IMR-90 (cell line): ENCODE results near the gene TADA2A. TPM values are rescaled to one million over a fixed set of nuclear protein-coding genes. Genes with fewer than 3 reads are reported as not detected.
A peak's percentile ranks its signal among the peaks of the same experiment; 100 is the strongest.

Source experiments
- ATAC-seq: fragments of 200-7000 bp; cut with Tn5 transposase; 2 replicates; pipeline ENCODE4 v1.9.1; 2020; ENCODE audit warnings: low read depth, mild to moderate bottlenecking, moderate library complexity
- BruUV-seq: library from RNA; stranded (reverse); fragments of 400-500 nt; replicated peaks from 2 replicates; lab custom pipeline; 2021; lab: Mats Ljungman, UMichigan
- CTCF ChIA-PET: fragments of 300-600 bp; formaldehyde crosslinking; extraction: SDS; loops from one replicate; lab custom pipeline; 2021; ENCODE audit warnings: antibody characterized with exemption; lab: Yijun Ruan, JAX
- POLR2A ChIA-PET: fragments of 300-600 bp; sonication (Branson Sonifier 250); formaldehyde crosslinking; loops from one replicate; lab custom pipeline; 2022; ENCODE audit warnings: antibody characterized with exemption; ENCODE audit not compliant: unreplicated experiment; lab: Charles Lee
- DNase-seq: peaks from one replicate; pipeline ENCODE4 v3.0.0; 2013
- H2AFZ ChIP-seq: replicated peaks from 2 replicates; pipeline ENCODE3; 2013; ENCODE audit warnings: low read length, mild to moderate bottlenecking; ENCODE audit not compliant: poor library complexity
- H2AK5ac ChIP-seq: 2 replicates; pipeline ENCODE4 v1.6.1; 2013; ENCODE audit warnings: low read depth, low read length, inconsistent platforms
- H2AK9ac ChIP-seq: replicated peaks from 2 replicates; pipeline ENCODE3; 2013; ENCODE audit warnings: mild to moderate bottlenecking, low read depth, low read length, moderate library complexity; ENCODE audit not compliant: poor library complexity
- H2BK120ac ChIP-seq: 2 replicates; pipeline ENCODE4 v1.6.1; 2013; ENCODE audit warnings: low read depth, low read length, inconsistent platforms
- H2BK15ac ChIP-seq: 3 replicates; pipeline ENCODE4 v1.6.1; 2013; ENCODE audit warnings: low read depth, low read length, inconsistent platforms
- H2BK20ac ChIP-seq: 2 replicates; pipeline ENCODE4 v1.6.1; 2013; ENCODE audit warnings: low read depth, mild to moderate bottlenecking, inconsistent platforms, low read length, moderate library complexity
- H2BK5ac ChIP-seq: 2 replicates; pipeline ENCODE4 v1.6.1; 2013; ENCODE audit warnings: mild to moderate bottlenecking, low read depth, low read length, inconsistent platforms; ENCODE audit not compliant: poor library complexity, severe bottlenecking
- H3K14ac ChIP-seq: replicated peaks from 2 replicates; pipeline ENCODE4 v1.6.1; 2013; ENCODE audit warnings: low read depth, low read length, inconsistent platforms
- H3K18ac ChIP-seq: 2 replicates; pipeline ENCODE4 v1.6.1; 2013; ENCODE audit warnings: low read depth, low read length, control low read depth
- H3K23ac ChIP-seq: 2 replicates; pipeline ENCODE4 v1.6.1; 2013; ENCODE audit warnings: low read depth, low read length, inconsistent platforms
- H3K27ac ChIP-seq: 2 replicates; pipeline ENCODE4 v1.5.1; 2013; ENCODE audit warnings: mild to moderate bottlenecking, control low read depth, low read length; ENCODE audit not compliant: insufficient read depth
- H3K27me3 ChIP-seq: 2 replicates; pipeline ENCODE4 v1.6.1; 2013; ENCODE audit warnings: low read length; ENCODE audit not compliant: control insufficient read depth, insufficient read depth
- H3K36me3 ChIP-seq: 2 replicates; pipeline ENCODE4 v1.6.1; 2013; ENCODE audit warnings: low read length, mixed read lengths; ENCODE audit not compliant: control insufficient read depth, insufficient read depth
- H3K4ac ChIP-seq: 2 replicates; pipeline ENCODE4 v1.6.1; 2013; ENCODE audit warnings: low read depth, low read length, inconsistent platforms
- H3K4me1 ChIP-seq: 2 replicates; pipeline ENCODE4 v1.6.1; 2013; ENCODE audit warnings: low read length, mixed read lengths; ENCODE audit not compliant: control insufficient read depth, insufficient read depth
- H3K4me2 ChIP-seq: 2 replicates; pipeline ENCODE4 v1.6.1; 2013; ENCODE audit warnings: low read depth, mild to moderate bottlenecking, control low read depth, low read length, moderate library complexity
- H3K4me3 ChIP-seq: 2 replicates; pipeline ENCODE4 v1.5.1; 2013; ENCODE audit warnings: low read depth, mild to moderate bottlenecking, control low read depth, low read length, moderate library complexity; ENCODE audit not compliant: insufficient read depth
- H3K56ac ChIP-seq: 2 replicates; pipeline ENCODE4 v1.6.1; 2013; ENCODE audit warnings: low read length, inconsistent platforms; ENCODE audit not compliant: insufficient read depth; ENCODE audit errors: extremely low read depth
- H3K79me1 ChIP-seq, 2 experiments: 2 replicates each; pipeline ENCODE4 v1.6.1; 2013; ENCODE audit warnings: low read length in 2 of 2, inconsistent platforms in 1 of 2, low read depth in 1 of 2
- H3K9ac ChIP-seq: 2 replicates; pipeline ENCODE4 v1.6.1; 2013; ENCODE audit warnings: low read depth, low read length, control low read depth
- H3K9me1 ChIP-seq: 2 replicates; pipeline ENCODE4 v1.6.1; 2013; ENCODE audit warnings: low read length, inconsistent platforms; ENCODE audit not compliant: insufficient read depth
- H3K9me3 ChIP-seq: 2 replicates; pipeline ENCODE4 v1.6.1; 2013; ENCODE audit warnings: low read length; ENCODE audit not compliant: control insufficient read depth, insufficient read depth
- H4K20me1 ChIP-seq: 2 replicates; pipeline ENCODE4 v1.6.1; 2013; ENCODE audit warnings: low read length, inconsistent platforms; ENCODE audit not compliant: insufficient read depth
- H4K5ac ChIP-seq: 2 replicates; pipeline ENCODE4 v1.6.1; 2013; ENCODE audit warnings: mild to moderate bottlenecking, low read depth, low read length, control low read depth
- H4K8ac ChIP-seq, 2 experiments: 2 replicates each; pipeline ENCODE4 v1.6.1; 2013; ENCODE audit warnings: low read depth in 2 of 2, low read length in 2 of 2, control low read depth in 1 of 2, inconsistent platforms in 1 of 2
- H4K91ac ChIP-seq: 2 replicates; pipeline ENCODE4 v1.6.1; 2013; ENCODE audit warnings: low read depth, low read length, inconsistent platforms; ENCODE audit not compliant: insufficient read depth
- BHLHE40 ChIP-seq: fragments of 150-350 bp; IDR thresholded peaks from 2 replicates; pipeline ENCODE4 v1.6.1; 2016; ENCODE audit warnings: mild to moderate bottlenecking, low read depth, low read length
- CTCF ChIP-seq: conservative IDR thresholded peaks from 2 replicates; pipeline ENCODE4 v1.5.1; 2012; ENCODE audit warnings: mild to moderate bottlenecking, low read depth, low read length, improper control_type of control experiment
- FOS ChIP-seq: fragments of 150-350 bp; IDR thresholded peaks from 2 replicates; pipeline ENCODE4 v1.6.1; 2016; ENCODE audit warnings: low read depth, low read length
- MAFK ChIP-seq: IDR thresholded peaks from 2 replicates; pipeline ENCODE4 v1.6.1; 2012; ENCODE audit warnings: low read depth, low read length, improper control_type of control experiment
- MXI1 ChIP-seq: IDR thresholded peaks from 2 replicates; pipeline ENCODE4 v1.6.1; 2012; ENCODE audit warnings: low read depth, mild to moderate bottlenecking, low read length, moderate library complexity, borderline replicate concordance
- NFE2L2 ChIP-seq: fragments of 150-350 bp; IDR thresholded peaks from 2 replicates; pipeline ENCODE4 v1.6.1; 2016; ENCODE audit warnings: low read depth, mild to moderate bottlenecking, low read length
- POLR2A ChIP-seq: IDR thresholded peaks from 2 replicates; pipeline ENCODE4 v1.6.1; 2012; ENCODE audit warnings: mild to moderate bottlenecking, low read depth, low read length
- RAD21 ChIP-seq: IDR thresholded peaks from 2 replicates; pipeline ENCODE4 v1.6.1; 2012; ENCODE audit warnings: low read length, improper control_type of control experiment
- RCOR1 ChIP-seq: IDR thresholded peaks from 2 replicates; pipeline ENCODE4 v1.6.1; 2012; ENCODE audit warnings: mild to moderate bottlenecking, low read length, improper control_type of control experiment; ENCODE audit not compliant: insufficient replicate concordance
- RFX5 ChIP-seq: IDR thresholded peaks from 2 replicates; pipeline ENCODE4 v1.8.0; 2012; ENCODE audit warnings: low read depth, mild to moderate bottlenecking, low read length, moderate library complexity
- SMC3 ChIP-seq: fragments of 150-350 bp; IDR thresholded peaks from 2 replicates; pipeline ENCODE4 v1.6.1; 2016; ENCODE audit warnings: low read depth, mild to moderate bottlenecking, antibody characterized with exemption, low read length, moderate library complexity
- WGBS, 2 experiments: methylation state at CpG; one replicate each; pipeline versions ENCODE4 v1.1.5 to v1.1.7; 2013; ENCODE audit warnings: missing lambda C conversion rate in 2 of 2; ENCODE audit not compliant: insufficient read length in 1 of 2; ENCODE audit errors: extremely low coverage in 2 of 2; 5-methylcytosine and 5-hydroxymethylcytosine counted together
- dilution Hi-C: fragments of 300-500 bp; cut with HindIII; formaldehyde crosslinking; loops from one replicate; pipeline ENCODE4 v1.14.3; 2018; ENCODE audit warnings: low sequenced_read_pairs; ENCODE audit not compliant: unreplicated experiment
- in situ Hi-C: fragments of 300-500 bp; cut with MboI; formaldehyde crosslinking; loops from 3 replicates; pipeline ENCODE4 v1.14.3; 2019; ENCODE audit warnings: low sequenced_read_pairs, inconsistent platforms, mixed read lengths
- intact Hi-C: fragments of 100-400 bp; cut with micrococcal nuclease; formaldehyde crosslinking; loops from 2 replicates; pipeline ENCODE4 v1.10.0; 2022
- polyA plus RNA-seq, 3 experiments: library from polyadenylated mRNA; depleted of rRNA; stranded (reverse); fragments of >200 nt; gene quantifications; 2 replicates each; pipeline ENCODE4 v1.2.3, GENCODE V29; 2012; ENCODE audit warnings: low replicate concordance in 1 of 3
- total RNA-seq: library from RNA; depleted of rRNA; stranded (reverse); fragments of >200 nt; gene quantifications from 2 replicates; pipeline ENCODE4 v1.2.3, GENCODE V29; 2012
- TF ChIP-seq, protein P1 (sequence below): fragments of 150-350 bp; IDR thresholded peaks from 2 replicates; pipeline ENCODE4 v1.6.1; 2016; ENCODE audit warnings: low read depth, mild to moderate bottlenecking, low read length, moderate library complexity, borderline replicate concordance
- TF ChIP-seq, protein P2 (sequence below): fragments of 150-350 bp; IDR thresholded peaks from 2 replicates; pipeline ENCODE4 v1.6.1; 2017; ENCODE audit warnings: mild to moderate bottlenecking, antibody characterized with exemption, low read length, low read depth

TADA2A gene
- total and polyA plus RNA-seq, 2 of the 4 experiments (the other 2 are of a cell fraction): 13.1 to 19.7 TPM

DNA sequence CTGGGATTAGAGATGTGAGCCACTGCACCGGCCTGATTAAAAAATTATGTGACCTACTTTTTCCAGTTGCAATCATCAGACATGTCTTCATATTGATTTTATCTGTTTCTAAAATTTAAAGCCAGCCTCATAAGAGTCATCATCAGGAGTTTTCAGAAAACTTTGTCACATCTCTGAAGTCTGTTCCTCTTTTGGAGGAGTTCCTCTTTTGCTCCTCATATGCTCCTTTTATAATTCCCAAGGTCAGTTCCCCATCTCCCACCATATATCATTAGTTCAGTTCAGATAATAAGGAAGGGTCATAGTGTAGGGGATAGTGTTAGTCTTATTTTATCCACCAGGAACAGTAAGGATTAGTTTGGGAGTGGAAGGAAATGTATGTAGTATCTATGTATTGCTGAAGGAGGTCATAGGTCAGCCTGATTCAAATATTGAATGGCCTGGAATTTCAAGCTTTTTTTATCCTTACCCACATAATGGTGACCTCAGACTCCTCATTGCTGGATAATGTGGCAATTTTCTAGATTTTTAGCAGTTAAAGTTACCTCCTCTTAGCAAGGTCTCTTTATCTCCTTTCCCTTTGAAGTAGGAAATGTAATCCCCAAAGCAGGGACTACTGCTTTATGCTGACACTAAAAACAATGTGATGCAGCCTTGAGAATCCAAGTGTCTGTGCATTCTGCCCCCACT, 69.2 kb downstream of the TADA2A start:
- Histone ChIP-seq H4K20me1 (no peaks in the 10 kb centered on the region), H3K4me1 (peaks cover 5% of the 10 kb centered on the region), H3K27me3 (no peaks in the 10 kb centered on the region), H3K9me3 (no peaks in the 10 kb centered on the region), H3K18ac (no peak overlapping the region), H3K14ac (peak overlapping the region; percentile 58), H2BK20ac (peak overlapping the region; percentile 18; the same call in 1 of the 2 replicates), H2BK5ac (peak overlapping the region; percentile 8), H3K56ac (no peak overlapping the region; the same call in 1 of the 2 replicates), H4K5ac (0 out of 2 replicates have a peak overlapping the region, but pooled peaks have one; percentile 12), H2BK120ac (peak overlapping the region; percentile 62), H3K23ac (peak overlapping the region; percentile 54; the same call in 1 of the 2 replicates), H3K27ac (peak overlapping the region; percentile 36; the same call in 1 of the 2 replicates), H2BK15ac (peak overlapping the region; percentile 16; the same call in 2 of the 3 replicates), H3K4ac (peak overlapping the region; percentile 81), H4K91ac (0 out of 2 replicates have a peak overlapping the region, but pooled peaks have one; percentile 2), H4K8ac (peak overlapping the region; percentile 30 to 54; a peak in 2 of 4 replicates), H2AFZ (no peak overlapping the region), H3K9ac (no peak overlapping the region), H3K79me1 (peaks cover 0 to 8% of the 10 kb centered on the region in 2 experiments; a peak in 3 of 4 replicates), H3K36me3 (peaks cover 22% of the 10 kb centered on the region), H3K4me2 (no peak overlapping the region), H2AK9ac (peak overlapping the region; percentile 0), H2AK5ac (peak overlapping the region; percentile 20), H3K4me3 (no peak overlapping the region), H3K9me1 (peaks cover 5% of the 10 kb centered on the region; the same call in 1 of the 2 replicates)
- ChIA-PET CTCF (no interaction called here), POLR2A (no interaction called here)
- dilution Hi-C loops (no loop called here), in situ Hi-C loops (no loop called here), intact Hi-C loops (no loop called here)
- TF ChIP-seq NFE2L2 (no peak), MXI1 (no peak), RAD21 (no peak), SMC3 (no peak), MAFK (no peak), RFX5 (no peak), RCOR1 (no peak), CTCF (no peak), POLR2A (no peak), FOS (no peak), BHLHE40 (no peak)
- TF ChIP-seq, protein P1, sequence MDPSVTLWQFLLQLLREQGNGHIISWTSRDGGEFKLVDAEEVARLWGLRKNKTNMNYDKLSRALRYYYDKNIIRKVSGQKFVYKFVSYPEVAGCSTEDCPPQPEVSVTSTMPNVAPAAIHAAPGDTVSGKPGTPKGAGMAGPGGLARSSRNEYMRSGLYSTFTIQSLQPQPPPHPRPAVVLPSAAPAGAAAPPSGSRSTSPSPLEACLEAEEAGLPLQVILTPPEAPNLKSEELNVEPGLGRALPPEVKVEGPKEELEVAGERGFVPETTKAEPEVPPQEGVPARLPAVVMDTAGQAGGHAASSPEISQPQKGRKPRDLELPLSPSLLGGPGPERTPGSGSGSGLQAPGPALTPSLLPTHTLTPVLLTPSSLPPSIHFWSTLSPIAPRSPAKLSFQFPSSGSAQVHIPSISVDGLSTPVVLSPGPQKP: no peak
- TF ChIP-seq, protein P2, sequence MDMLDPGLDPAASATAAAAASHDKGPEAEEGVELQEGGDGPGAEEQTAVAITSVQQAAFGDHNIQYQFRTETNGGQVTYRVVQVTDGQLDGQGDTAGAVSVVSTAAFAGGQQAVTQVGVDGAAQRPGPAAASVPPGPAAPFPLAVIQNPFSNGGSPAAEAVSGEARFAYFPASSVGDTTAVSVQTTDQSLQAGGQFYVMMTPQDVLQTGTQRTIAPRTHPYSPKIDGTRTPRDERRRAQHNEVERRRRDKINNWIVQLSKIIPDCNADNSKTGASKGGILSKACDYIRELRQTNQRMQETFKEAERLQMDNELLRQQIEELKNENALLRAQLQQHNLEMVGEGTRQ: no peak
- no CpG with 5 or more reads among the region's 1 CpG for WGBS, 2 experiments
- ATAC-seq (no peak; the same call in 1 of the 2 replicates), DNase-seq (no peak)
- BruUV-seq: no TSS peak
